Smooth muscle cell (in vitro differentiated cells): ENCODE data around the gene ZNF146. TPM values are rescaled to one million over a fixed set of nuclear protein-coding genes. Genes with fewer than 3 reads are reported as not detected.
A peak's percentile ranks its signal among the peaks of the same experiment; 100 is the strongest.

Experiments
- DNase-seq: peaks from one replicate; lab custom pipeline; 2025; ENCODE audit not compliant: unreplicated experiment; lab: John Stamatoyannopoulos, UW
- H2AFZ ChIP-seq: fragments of 200-600 bp; sonication (generic); 2 replicates; pipeline ENCODE4 v1.6.0; 2016; ENCODE audit warnings: antibody characterized with exemption, low read depth, mild to moderate bottlenecking
- H3F3A ChIP-seq: fragments of 200-600 bp; sonication (generic); 2 replicates; pipeline ENCODE4 v1.6.0; 2017; ENCODE audit warnings: antibody characterized with exemption, low read depth
- H3K27ac ChIP-seq: fragments of 200-600 bp; sonication (generic); 2 replicates; pipeline ENCODE4 v1.5.1; 2016; ENCODE audit warnings: low read depth, mild to moderate bottlenecking
- H3K27me3 ChIP-seq: fragments of 200-600 bp; sonication (generic); 2 replicates; pipeline ENCODE4 v1.6.1; 2016; ENCODE audit warnings: low read depth, mild to moderate bottlenecking
- H3K36me3 ChIP-seq: fragments of 200-600 bp; sonication (generic); 2 replicates; pipeline ENCODE4 v1.5.1; 2016; ENCODE audit warnings: low read depth
- H3K4me1 ChIP-seq: fragments of 200-600 bp; sonication (generic); 2 replicates; pipeline ENCODE4 v1.5.1; 2016; ENCODE audit warnings: low read depth
- H3K4me2 ChIP-seq: fragments of 200-600 bp; sonication (generic); 2 replicates; pipeline ENCODE4 v1.6.0; 2016; ENCODE audit warnings: mild to moderate bottlenecking
- H3K4me3 ChIP-seq: fragments of 200-600 bp; sonication (generic); 2 replicates; pipeline ENCODE4 v1.5.1; 2016; ENCODE audit warnings: mild to moderate bottlenecking
- H3K79me2 ChIP-seq: fragments of 200-600 bp; sonication (generic); 2 replicates; pipeline ENCODE4 v1.6.0; 2016; ENCODE audit warnings: low read depth, mild to moderate bottlenecking
- H3K9ac ChIP-seq: fragments of 200-600 bp; sonication (generic); 2 replicates; pipeline ENCODE4 v1.6.0; 2016; ENCODE audit warnings: low read depth
- H3K9me3 ChIP-seq: fragments of 200-600 bp; sonication (generic); replicated peaks from 2 replicates; pipeline ENCODE4 v1.5.1; 2016; ENCODE audit warnings: low read depth
- H4K20me1 ChIP-seq: fragments of 200-600 bp; sonication (generic); 2 replicates; pipeline ENCODE4 v1.6.0; 2016; ENCODE audit warnings: low read depth
- WGBS: methylation state at CpG from one replicate; pipeline ENCODE4 v1.1.7; 2016; ENCODE audit warnings: low lambda C conversion rate; 5-methylcytosine and 5-hydroxymethylcytosine counted together
- polyA plus RNA-seq: library from polyadenylated mRNA; unstranded; fragments of >200 nt; fragmentation: Nextera tagmentation; extraction: Ambion mirVana; gene quantifications from 2 replicates; pipeline ENCODE4 v1.2.1, GENCODE V29; 2016
- total RNA-seq: library from RNA; depleted of rRNA; stranded (reverse); fragments of >200 nt; gene quantifications from 2 replicates; pipeline ENCODE4 v1.2.3, GENCODE V29; 2014
- TF ChIP-seq, protein P1 (sequence below): fragments of 200-600 bp; sonication (generic); IDR thresholded peaks from 2 replicates; pipeline ENCODE4 v1.5.1; 2017; ENCODE audit warnings: borderline replicate concordance, mild to moderate bottlenecking, antibody characterized with exemption; ENCODE audit not compliant: insufficient read depth, poor library complexity, severe bottlenecking

Gene ZNF146
- total and polyA plus RNA-seq, 2 experiments from 2014 or later, result 49.4 to 161 TPM

- DNase-seq, result no peak
- TF ChIP-seq, protein P1, sequence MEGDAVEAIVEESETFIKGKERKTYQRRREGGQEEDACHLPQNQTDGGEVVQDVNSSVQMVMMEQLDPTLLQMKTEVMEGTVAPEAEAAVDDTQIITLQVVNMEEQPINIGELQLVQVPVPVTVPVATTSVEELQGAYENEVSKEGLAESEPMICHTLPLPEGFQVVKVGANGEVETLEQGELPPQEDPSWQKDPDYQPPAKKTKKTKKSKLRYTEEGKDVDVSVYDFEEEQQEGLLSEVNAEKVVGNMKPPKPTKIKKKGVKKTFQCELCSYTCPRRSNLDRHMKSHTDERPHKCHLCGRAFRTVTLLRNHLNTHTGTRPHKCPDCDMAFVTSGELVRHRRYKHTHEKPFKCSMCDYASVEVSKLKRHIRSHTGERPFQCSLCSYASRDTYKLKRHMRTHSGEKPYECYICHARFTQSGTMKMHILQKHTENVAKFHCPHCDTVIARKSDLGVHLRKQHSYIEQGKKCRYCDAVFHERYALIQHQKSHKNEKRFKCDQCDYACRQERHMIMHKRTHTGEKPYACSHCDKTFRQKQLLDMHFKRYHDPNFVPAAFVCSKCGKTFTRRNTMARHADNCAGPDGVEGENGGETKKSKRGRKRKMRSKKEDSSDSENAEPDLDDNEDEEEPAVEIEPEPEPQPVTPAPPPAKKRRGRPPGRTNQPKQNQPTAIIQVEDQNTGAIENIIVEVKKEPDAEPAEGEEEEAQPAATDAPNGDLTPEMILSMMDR, result no peak
- no peaks in the 10 kb centered on the region for H3K9me3 ChIP-seq
- H3K27me3 ChIP-seq, result no peaks in the 10 kb centered on the region
- H3F3A ChIP-seq, result peaks cover 15% of the 10 kb centered on the region
- peak overlapping the region; percentile 86 for H3K27ac ChIP-seq
- H3K4me2 ChIP-seq, result peak overlapping the region; percentile 96
- WGBS, result under 1% methylated on average over 27 of the region's 27 CpGs
- H2AFZ ChIP-seq, result peak overlapping the region; percentile 23
- H3K4me1 ChIP-seq, result peaks cover 9% of the 10 kb centered on the region
- no peaks in the 10 kb centered on the region for H3K36me3 ChIP-seq
- peaks cover 34% of the 10 kb centered on the region for H4K20me1 ChIP-seq
- H3K79me2 ChIP-seq, result peaks cover 55% of the 10 kb centered on the region
- H3K9ac ChIP-seq, result peak overlapping the region; percentile 95
- H3K4me3 ChIP-seq, result peak overlapping the region; percentile 79
These were observed 594 bp downstream of the ZNF146 start for GRCh38 chr19:36215276-36216123.

DNA sequence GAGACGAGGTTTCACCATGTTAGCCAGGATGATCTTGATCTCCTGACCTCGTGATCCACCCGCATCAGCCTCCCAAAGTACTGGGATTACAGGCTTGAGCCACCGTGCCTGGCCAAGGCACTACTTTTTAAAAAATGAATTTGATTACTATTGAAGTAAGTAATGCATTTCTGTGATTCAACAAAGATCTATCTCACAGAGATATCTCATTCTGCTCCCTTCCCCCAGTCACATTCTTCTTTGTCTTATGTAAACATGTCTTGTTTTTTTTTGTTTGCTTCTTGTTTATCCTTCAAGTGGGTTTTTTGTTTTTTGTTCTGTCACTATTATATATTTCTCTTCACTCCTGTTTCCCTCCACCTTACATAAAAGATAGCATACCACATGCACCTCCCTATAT, 6.6 kb downstream of the ZNF146 start:
- peaks cover 97% of the 10 kb centered on the region for H3K79me2 ChIP-seq
- H3K27me3 ChIP-seq, result no peaks in the 10 kb centered on the region
- H3K4me1 ChIP-seq, result peaks cover 5% of the 10 kb centered on the region
- TF ChIP-seq, protein P1, result no peak
- peaks cover 7% of the 10 kb centered on the region for H3F3A ChIP-seq
- WGBS, result 93% methylated on average over 4 of the region's 4 CpGs
- H3K27ac ChIP-seq, result no peak overlapping the region
- H4K20me1 ChIP-seq, result peaks cover 93% of the 10 kb centered on the region
- H3K4me3 ChIP-seq, result no peak overlapping the region
- no peaks in the 10 kb centered on the region for H3K9me3 ChIP-seq
- peaks cover 5% of the 10 kb centered on the region for H3K36me3 ChIP-seq
- H2AFZ ChIP-seq, result no peak overlapping the region
- H3K9ac ChIP-seq, result no peak overlapping the region
- H3K4me2 ChIP-seq, result no peak overlapping the region
- no peak for DNase-seq

GRCh38 chr19:36222503-36222902, 7.6 kb downstream of the ZNF146 start:
- TF ChIP-seq, protein P1, result no peak
- H3K4me3 ChIP-seq, result no peak overlapping the region
- no peak overlapping the region for H3K27ac ChIP-seq
- no peaks in the 10 kb centered on the region for H3K27me3 ChIP-seq
- peaks cover 97% of the 10 kb centered on the region for H3K79me2 ChIP-seq
- H3K9me3 ChIP-seq, result no peaks in the 10 kb centered on the region
- H2AFZ ChIP-seq, result no peak overlapping the region
- no peak for DNase-seq
- peaks cover 7% of the 10 kb centered on the region for H3F3A ChIP-seq
- H3K9ac ChIP-seq, result no peak overlapping the region
- peaks cover 5% of the 10 kb centered on the region for H3K36me3 ChIP-seq
- H4K20me1 ChIP-seq, result peaks cover 97% of the 10 kb centered on the region
- H3K4me1 ChIP-seq, result peaks cover 4% of the 10 kb centered on the region
- WGBS, result 98% methylated on average over 4 of the region's 4 CpGs
- H3K4me2 ChIP-seq, result no peak overlapping the region
